GM12878 (cell line): ENCODE results near the gene KDM8. TPM values are rescaled to one million over a fixed set of nuclear protein-coding genes. Genes with fewer than 3 reads are reported as not detected.
A peak's percentile ranks its signal among the peaks of the same experiment; 100 is the strongest.

Experiments
- BHLHE40 ChIP-seq, 2 experiments: fragments of 450-650 bp in 1 of 2; IDR thresholded peaks; 2 replicates each; pipeline ENCODE4 v1.6.1; 2011 to 2017; ENCODE audit warnings: low read depth in 2 of 2, borderline replicate concordance in 1 of 2, improper control_type of control experiment in 1 of 2, low read length in 1 of 2, mild to moderate bottlenecking in 1 of 2
- CBFB ChIP-seq: IDR thresholded peaks from 2 replicates; pipeline ENCODE4 v1.6.1; 2016; ENCODE audit warnings: antibody characterized with exemption, low read depth
- CEBPB ChIP-seq, 2 experiments: fragments of 150-350 bp in 1 of 2; IDR thresholded peaks; 2 replicates each; pipeline ENCODE4 v1.6.1; 2012 to 2014; ENCODE audit warnings: low read depth in 2 of 2, low read length in 2 of 2, borderline replicate concordance in 1 of 2, inconsistent platforms in 1 of 2
- CREB1 ChIP-seq: IDR thresholded peaks from 2 replicates; pipeline ENCODE4 v1.6.1; 2012; ENCODE audit warnings: low read depth, mild to moderate bottlenecking, inconsistent platforms
- ETV6 ChIP-seq, 2 experiments: fragments of 450-650 bp in 1 of 2; IDR thresholded peaks in 1 of 2; conservative IDR thresholded peaks in 1 of 2; 2 replicates each; pipeline ENCODE4 v1.6.1; 2014; ENCODE audit warnings: antibody characterized with exemption in 1 of 2, borderline replicate concordance in 1 of 2, low read depth in 1 of 2, mild to moderate bottlenecking in 1 of 2, moderate library complexity in 1 of 2
- FOS ChIP-seq: IDR thresholded peaks from 3 replicates; pipeline ENCODE4 v1.6.1; 2011; ENCODE audit warnings: borderline replicate concordance; ENCODE audit not compliant: insufficient read length; ENCODE audit errors: extremely low read depth
- GABPA ChIP-seq: IDR thresholded peaks from 2 replicates; pipeline ENCODE4 v1.6.1; 2014; ENCODE audit warnings: antibody characterized with exemption, low read depth, mild to moderate bottlenecking, inconsistent platforms
- GATAD2B ChIP-seq: fragments of 450-650 bp; conservative IDR thresholded peaks from 2 replicates; pipeline ENCODE4 v1.6.1; 2017; ENCODE audit warnings: low read depth, mild to moderate bottlenecking, moderate library complexity
- HDGF ChIP-seq: fragments of 450-650 bp; IDR thresholded peaks from 2 replicates; pipeline ENCODE4 v1.6.1; 2016; ENCODE audit warnings: antibody characterized with exemption
- IKZF1 ChIP-seq: fragments of 450-650 bp; conservative IDR thresholded peaks from 2 replicates; pipeline ENCODE4 v1.6.1; 2017; ENCODE audit warnings: antibody characterized with exemption, mild to moderate bottlenecking
- KAT2A ChIP-seq: conservative IDR thresholded peaks from 2 replicates; pipeline ENCODE4 v1.6.1; 2011; ENCODE audit warnings: low read depth, low read length; ENCODE audit not compliant: control insufficient read depth
- KDM1A ChIP-seq: fragments of 200-600 bp; sonication (generic); IDR thresholded peaks from 2 replicates; pipeline ENCODE4 v1.6.1; 2016; ENCODE audit warnings: borderline replicate concordance
- LARP7 ChIP-seq: fragments of 450-650 bp; IDR thresholded peaks from 2 replicates; pipeline ENCODE4 v1.6.1; 2017; ENCODE audit warnings: mild to moderate bottlenecking
- MTA3 ChIP-seq: IDR thresholded peaks from 2 replicates; pipeline ENCODE4 v1.6.1; 2012; ENCODE audit warnings: low read length, inconsistent platforms, borderline replicate concordance
- NBN ChIP-seq: fragments of 450-650 bp; IDR thresholded peaks from 2 replicates; pipeline ENCODE4 v1.6.1; 2016
- POU2F2 ChIP-seq: IDR thresholded peaks from 3 replicates; pipeline ENCODE4 v1.6.1; 2011; ENCODE audit warnings: low read depth, mild to moderate bottlenecking, low read length, borderline replicate concordance
- RB1 ChIP-seq: fragments of 450-650 bp; formaldehyde crosslinking; IDR thresholded peaks from 2 replicates; pipeline ENCODE4 v1.6.1; 2017; ENCODE audit warnings: mild to moderate bottlenecking, borderline replicate concordance
- RBBP5 ChIP-seq: fragments of 200-600 bp; sonication (generic); conservative IDR thresholded peaks from 2 replicates; pipeline ENCODE4 v1.6.1; 2016
- SIX5 ChIP-seq: IDR thresholded peaks from 2 replicates; pipeline ENCODE4 v1.6.1; 2011; ENCODE audit warnings: mild to moderate bottlenecking, low read depth, low read length, moderate library complexity; ENCODE audit not compliant: severe bottlenecking
- SMAD5 ChIP-seq: IDR thresholded peaks from 2 replicates; pipeline ENCODE4 v1.6.1; 2016; ENCODE audit warnings: antibody characterized with exemption, low read depth
- TCF12 ChIP-seq: IDR thresholded peaks from 2 replicates; pipeline ENCODE4 v1.6.1; 2011; ENCODE audit warnings: low read depth, mild to moderate bottlenecking, low read length
- ZNF217 ChIP-seq: fragments of 450-650 bp; IDR thresholded peaks from 2 replicates; pipeline ENCODE4 v1.6.1; 2017; ENCODE audit warnings: antibody characterized with exemption, mild to moderate bottlenecking
- polyA plus RNA-seq, 11 experiments: library from polyadenylated mRNA; depleted of rRNA in 4 of 11; unstranded in 6 of 11; stranded (reverse) in 5 of 11; fragments of >200 nt; fragmentation: Nextera tagmentation in 4 of 11; fragmentation: Illumina TruSeq in 1 of 11; extraction: Ambion mirVana in 4 of 11; extraction: Trizol in 1 of 11; gene quantifications; 1 replicate in 1 of 11; 2 replicates in 10 of 11; pipeline versions ENCODE4 v1.2.1 to v1.2.3, GENCODE V29; 2011 to 2016; ENCODE audit warnings: inconsistent platforms in 2 of 11, missing spikeins in 2 of 11, low read depth in 1 of 11
- total RNA-seq, 4 experiments: library from RNA; depleted of rRNA in 3 of 4; stranded (reverse); fragments of >200 nt in 3 of 4; fragmentation: Illumina TruSeq in 1 of 4; extraction: Trizol in 1 of 4; gene quantifications; 2 replicates each; pipeline versions ENCODE4 v1.2.1 to v1.2.3, GENCODE V29; 2013 to 2021
- TF ChIP-seq, protein P1 (sequence below): IDR thresholded peaks from 2 replicates; pipeline ENCODE4 v1.6.1; 2011; ENCODE audit warnings: borderline replicate concordance, low read depth, mild to moderate bottlenecking, moderate library complexity, low read length; ENCODE audit not compliant: insufficient read depth, poor library complexity, severe bottlenecking
- TF ChIP-seq, protein P2 (sequence below): fragments of 450-650 bp; IDR thresholded peaks from 2 replicates; pipeline ENCODE4 v1.6.1; 2017; ENCODE audit warnings: mild to moderate bottlenecking, moderate library complexity

The KDM8 gene
- total and polyA plus RNA-seq, 10 of the 15 experiments (the other 5 are each of a cell fraction or from before 2014, with no cell fraction given): 0.79 to 8.9 (median 5.8) TPM

DNA sequence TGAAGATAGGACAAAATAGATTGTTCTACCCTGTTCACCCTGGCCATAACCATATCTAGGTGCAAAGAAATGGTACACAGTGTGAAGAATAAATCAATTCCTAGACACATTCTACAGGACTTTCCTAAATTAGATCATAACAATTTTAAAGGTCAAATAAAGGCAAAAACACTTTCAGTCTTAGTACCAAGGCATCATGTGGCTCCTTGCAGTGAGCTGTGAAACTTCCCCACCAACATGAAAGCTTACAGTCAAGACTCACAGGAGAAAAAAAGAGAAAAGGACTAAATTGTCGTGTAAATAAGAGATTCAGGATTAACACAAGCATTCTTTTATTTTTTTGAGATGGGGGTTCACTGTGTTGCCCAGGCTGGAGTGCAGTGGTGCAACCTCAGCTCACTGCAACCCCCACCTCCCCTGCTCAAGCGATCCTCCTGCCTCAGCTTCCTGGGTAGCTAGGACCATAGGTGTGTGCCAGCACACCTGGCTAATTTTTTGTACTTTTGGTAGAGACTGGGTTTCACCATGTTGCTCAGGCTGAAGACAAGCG is 51.0 kb downstream of the KDM8 start (continued):
- TF ChIP-seq TCF12 (no peak), BHLHE40 (IDR thresholded peaks at IDR 0.05; ENCODE audit: borderline replicate concordance in 1 of 2, low read depth in 2 of 2, low read length in 1 of 2) (peak; percentile 58 to 59; a peak in 2 of 4 replicates), IKZF1 (peak; percentile 76), RBBP5 (no peak), ETV6 (conservative IDR thresholded peaks at IDR 0.05 in 1 of 2, IDR thresholded peaks at IDR 0.05 in 1 of 2; ENCODE audit: borderline replicate concordance in 1 of 2, low read depth in 1 of 2) (no peak), ZNF217 (peak; percentile 81; the same call in 1 of the 2 replicates), KAT2A (no peak), GABPA (no peak), HDGF (no peak), CEBPB (IDR thresholded peaks at IDR 0.05; ENCODE audit: borderline replicate concordance in 1 of 2, low read depth in 2 of 2, low read length in 2 of 2) (no peak), GATAD2B (peak; percentile 48; the same call in 1 of the 2 replicates), RB1 (no peak), LARP7 (no peak), NBN (peak; percentile 88; the same call in 1 of the 2 replicates), SMAD5 (no peak), MTA3 (no peak), POU2F2 (no peak), KDM1A (no peak), CREB1 (0 out of 2 replicates have a peak, but pooled peaks have one; percentile 8), CBFB (no peak), FOS (no peak), SIX5 (no peak)
- TF ChIP-seq, protein P1, sequence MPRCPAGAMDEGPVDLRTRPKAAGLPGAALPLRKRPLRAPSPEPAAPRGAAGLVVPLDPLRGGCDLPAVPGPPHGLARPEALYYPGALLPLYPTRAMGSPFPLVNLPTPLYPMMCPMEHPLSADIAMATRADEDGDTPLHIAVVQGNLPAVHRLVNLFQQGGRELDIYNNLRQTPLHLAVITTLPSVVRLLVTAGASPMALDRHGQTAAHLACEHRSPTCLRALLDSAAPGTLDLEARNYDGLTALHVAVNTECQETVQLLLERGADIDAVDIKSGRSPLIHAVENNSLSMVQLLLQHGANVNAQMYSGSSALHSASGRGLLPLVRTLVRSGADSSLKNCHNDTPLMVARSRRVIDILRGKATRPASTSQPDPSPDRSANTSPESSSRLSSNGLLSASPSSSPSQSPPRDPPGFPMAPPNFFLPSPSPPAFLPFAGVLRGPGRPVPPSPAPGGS: no peak
- TF ChIP-seq, protein P2, sequence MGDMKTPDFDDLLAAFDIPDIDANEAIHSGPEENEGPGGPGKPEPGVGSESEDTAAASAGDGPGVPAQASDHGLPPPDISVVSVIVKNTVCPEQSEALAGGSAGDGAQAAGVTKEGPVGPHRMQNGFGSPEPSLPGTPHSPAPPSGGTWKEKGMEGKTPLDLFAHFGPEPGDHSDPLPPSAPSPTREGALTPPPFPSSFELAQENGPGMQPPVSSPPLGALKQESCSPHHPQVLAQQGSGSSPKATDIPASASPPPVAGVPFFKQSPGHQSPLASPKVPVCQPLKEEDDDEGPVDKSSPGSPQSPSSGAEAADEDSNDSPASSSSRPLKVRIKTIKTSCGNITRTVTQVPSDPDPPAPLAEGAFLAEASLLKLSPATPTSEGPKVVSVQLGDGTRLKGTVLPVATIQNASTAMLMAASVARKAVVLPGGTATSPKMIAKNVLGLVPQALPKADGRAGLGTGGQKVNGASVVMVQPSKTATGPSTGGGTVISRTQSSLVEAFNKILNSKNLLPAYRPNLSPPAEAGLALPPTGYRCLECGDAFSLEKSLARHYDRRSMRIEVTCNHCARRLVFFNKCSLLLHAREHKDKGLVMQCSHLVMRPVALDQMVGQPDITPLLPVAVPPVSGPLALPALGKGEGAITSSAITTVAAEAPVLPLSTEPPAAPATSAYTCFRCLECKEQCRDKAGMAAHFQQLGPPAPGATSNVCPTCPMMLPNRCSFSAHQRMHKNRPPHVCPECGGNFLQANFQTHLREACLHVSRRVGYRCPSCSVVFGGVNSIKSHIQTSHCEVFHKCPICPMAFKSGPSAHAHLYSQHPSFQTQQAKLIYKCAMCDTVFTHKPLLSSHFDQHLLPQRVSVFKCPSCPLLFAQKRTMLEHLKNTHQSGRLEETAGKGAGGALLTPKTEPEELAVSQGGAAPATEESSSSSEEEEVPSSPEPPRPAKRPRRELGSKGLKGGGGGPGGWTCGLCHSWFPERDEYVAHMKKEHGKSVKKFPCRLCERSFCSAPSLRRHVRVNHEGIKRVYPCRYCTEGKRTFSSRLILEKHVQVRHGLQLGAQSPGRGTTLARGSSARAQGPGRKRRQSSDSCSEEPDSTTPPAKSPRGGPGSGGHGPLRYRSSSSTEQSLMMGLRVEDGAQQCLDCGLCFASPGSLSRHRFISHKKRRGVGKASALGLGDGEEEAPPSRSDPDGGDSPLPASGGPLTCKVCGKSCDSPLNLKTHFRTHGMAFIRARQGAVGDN: peak; percentile 54; the same call in 1 of the 2 replicates
